Breast epithelium (tissue), 4 donors: ENCODE results near the gene SAMD10. TPM values are rescaled to one million over a fixed set of nuclear protein-coding genes. Genes with fewer than 3 reads are reported as not detected.
"Not testable (repeated sequence)": the region's sequence is repeated elsewhere in the genome, so short reads cannot be mapped to it uniquely, and the experiment has no call there.

Source experiments
- DNase-seq, 2 donors: peaks; one replicate each; pipeline ENCODE4 v3.0.0-alpha.2; 2019; ENCODE audit warnings: low spot score in 2 of 2
- H3K27ac ChIP-seq, 2 donors: fragments of 200-600 bp; sonication (generic) in 1 of 2; one replicate each; pipeline ENCODE4 v1.5.1; 2016 to 2019; ENCODE audit warnings: mild to moderate bottlenecking in 1 of 2
- H3K27me3 ChIP-seq, 2 donors: fragments of 200-600 bp; sonication (generic) in 1 of 2; one replicate each; pipeline versions ENCODE4 v1.5.1 to v1.6.0; 2017 to 2019; ENCODE audit warnings: control low read depth in 1 of 2, mild to moderate bottlenecking in 1 of 2
- H3K36me3 ChIP-seq: fragments of 200-600 bp; one replicate; pipeline ENCODE4 v1.5.1; 2019
- H3K4me1 ChIP-seq, 2 donors: fragments of 200-600 bp; sonication (generic); one replicate each; pipeline ENCODE4 v1.5.1; 2016 to 2019; ENCODE audit warnings: control low read depth in 1 of 2
- H3K4me3 ChIP-seq, 3 donors: fragments of 200-600 bp; sonication (generic); 1 replicate in 2 of 3; 2 replicates in 1 of 3; pipeline ENCODE4 v1.5.1; 2016 to 2019; ENCODE audit warnings: mild to moderate bottlenecking in 3 of 3, moderate library complexity in 2 of 3
- H3K9me3 ChIP-seq, 2 donors: fragments of 200-600 bp; sonication (generic) in 1 of 2; one replicate each; pipeline ENCODE4 v1.5.1; 2016 to 2019; ENCODE audit warnings: control low read depth in 1 of 2
- CTCF ChIP-seq, 3 donors: fragments of 450-650 bp; IDR thresholded peaks; one replicate each; pipeline ENCODE4 v1.5.1; 2016 to 2017; ENCODE audit warnings: antibody characterized with exemption in 3 of 3, mild to moderate bottlenecking in 3 of 3, moderate library complexity in 3 of 3
- POLR2A ChIP-seq: fragments of 450-650 bp; IDR thresholded peaks from one replicate; pipeline ENCODE4 v1.6.1; 2016; ENCODE audit warnings: antibody characterized with exemption, mild to moderate bottlenecking, moderate library complexity
- POLR2AphosphoS5 ChIP-seq, 3 donors: sonication (generic); formaldehyde crosslinking; IDR thresholded peaks; one replicate each; pipeline ENCODE4 v1.6.1; 2017; ENCODE audit warnings: antibody characterized with exemption in 3 of 3
- intact Hi-C: fragments of 100-400 bp; cut with DNase I; formaldehyde crosslinking; loops from one replicate; pipeline ENCODE4 v1.15.1; 2023; ENCODE audit warnings: low total_unique reads
- total RNA-seq, 3 donors: library from RNA; depleted of rRNA; stranded (reverse); fragments of >200 nt; gene quantifications; one replicate each; pipeline ENCODE4 v1.1.0, GENCODE V29; 2016

SAMD10 gene
- total RNA-seq, 3 donors from 2014 or later, result 0.96 to 3.3 (median 2.8) TPM

GRCh38 chr20:64015635-64016034 lies 36.2 kb upstream of the SAMD10 start:
- Histone ChIP-seq H3K36me3 (peaks cover 2% of the 10 kb centered on the region), H3K27me3 (no peaks in the 10 kb centered on the region)

GRCh38 chr20:64012385-64013154 lies 33.1 kb upstream of the SAMD10 start:
- H3K27me3 ChIP-seq, intact Hi-C loops, H3K36me3 ChIP-seq, H3K9me3 ChIP-seq, DNase-seq, H3K27ac ChIP-seq, H3K4me1 ChIP-seq, H3K4me3 ChIP-seq: not testable (repeated sequence)

More at GRCh38 chr20:64015635-64016034, 36.2 kb upstream of the SAMD10 start:
- Histone ChIP-seq H3K27ac (no peak overlapping the region), H3K4me1 (no peaks in the 10 kb centered on the region), H3K4me3 (no peak overlapping the region), H3K9me3 (no peaks in the 10 kb centered on the region)
- TF ChIP-seq POLR2AphosphoS5 (IDR thresholded peaks at IDR 0.05) (no peak), CTCF (IDR thresholded peaks at IDR 0.05) (no peak), POLR2A (no peak)
- intact Hi-C loops, result no loop called here
- DNase-seq, result no peak

- intact Hi-C loops, result no loop called here
- Histone ChIP-seq H3K4me3 (no peak overlapping the region), H3K27me3 (no peaks in the 10 kb centered on the region), H3K27ac (no peak overlapping the region), H3K4me1 (no peaks in the 10 kb centered on the region), H3K9me3 (no peaks in the 10 kb centered on the region), H3K36me3 (peaks cover 4% of the 10 kb centered on the region)
- DNase-seq, result no peak
- no peak for TF ChIP-seq CTCF (IDR thresholded peaks at IDR 0.05)
- TF ChIP-seq POLR2AphosphoS5 (IDR thresholded peaks at IDR 0.05), result no peak
- TF ChIP-seq POLR2A, result no peak
These were observed 31.9 kb upstream of the SAMD10 start for GRCh38 chr20:64011366-64011779.

GRCh38 chr20:64010711-64011237 lies 31.3 kb upstream of the SAMD10 start:
- intact Hi-C loops, result no loop called here
- H3K36me3 ChIP-seq, result peaks cover 4% of the 10 kb centered on the region
- DNase-seq, result no peak
- H3K27me3 ChIP-seq, result no peaks in the 10 kb centered on the region
- H3K4me1 ChIP-seq, result no peaks in the 10 kb centered on the region
- TF ChIP-seq POLR2AphosphoS5 (IDR thresholded peaks at IDR 0.05), result no peak
- no peak for TF ChIP-seq CTCF (IDR thresholded peaks at IDR 0.05)
- no peak for TF ChIP-seq POLR2A
- H3K27ac ChIP-seq, result no peak overlapping the region
- H3K9me3 ChIP-seq, result no peaks in the 10 kb centered on the region
- H3K4me3 ChIP-seq, result no peak overlapping the region

DNA sequence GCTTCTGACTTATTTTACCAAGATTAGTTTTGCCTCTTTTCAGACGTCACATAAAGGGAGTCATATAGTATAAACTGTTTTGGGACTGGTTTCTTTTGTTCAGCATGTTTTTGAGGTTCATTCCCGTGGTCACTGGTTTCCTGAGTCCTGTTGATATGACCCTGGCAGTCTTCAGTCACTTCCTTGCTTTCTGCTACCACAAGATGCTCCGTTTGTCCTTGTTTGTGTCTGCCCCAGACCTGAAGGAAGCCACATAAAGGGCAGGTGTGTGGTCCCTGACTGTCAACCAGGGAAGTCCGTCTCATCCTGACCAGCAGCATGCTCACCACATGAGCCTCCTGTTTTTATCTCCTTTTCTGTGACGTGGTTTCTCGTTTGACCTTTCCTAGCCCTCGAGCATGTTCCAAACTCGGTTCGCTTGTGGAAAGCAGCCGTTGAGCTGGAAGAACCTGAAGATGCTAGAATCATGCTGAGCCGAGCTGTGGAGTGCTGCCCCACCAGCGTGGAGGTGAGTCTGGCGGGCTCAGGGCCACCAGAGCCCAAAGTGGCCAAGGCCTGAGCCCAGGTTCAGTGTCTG lies 30.5 kb upstream of the SAMD10 start:
- no peaks in the 10 kb centered on the region for H3K9me3 ChIP-seq
- H3K27ac ChIP-seq, result no peak overlapping the region
- DNase-seq, result no peak
- H3K4me3 ChIP-seq, result no peak overlapping the region
- H3K36me3 ChIP-seq, result peaks cover 4% of the 10 kb centered on the region
- H3K27me3 ChIP-seq, result no peaks in the 10 kb centered on the region
- TF ChIP-seq POLR2A (no peak), CTCF (IDR thresholded peaks at IDR 0.05) (no peak), POLR2AphosphoS5 (IDR thresholded peaks at IDR 0.05) (no peak)
- intact Hi-C loops, result no loop called here
- H3K4me1 ChIP-seq, result no peaks in the 10 kb centered on the region
